ENCODE measurements around the gene SENP5. TPM values are rescaled to one million over a fixed set of nuclear protein-coding genes. Genes with fewer than 3 reads are reported as not detected.
A peak's percentile ranks its signal among the peaks of the same experiment; 100 is the strongest.
"Not testable (repeated sequence)": the region's sequence is repeated elsewhere in the genome, so short reads cannot be mapped to it uniquely, and the experiment has no call there.

The SENP5 gene
- polyA plus RNA-seq (2011; rRNA removed) (18.0 and 18.3 TPM in 2 replicates), polyA minus RNA-seq (2011; rRNA and poly(A)+ RNA removed) (78.9 and 92.6 TPM in 2 replicates)

- no peak for TF ChIP-seq CTCF (IDR thresholded peaks at IDR 0.05; ENCODE audit: low read depth, low read length)
- H3K27me3 ChIP-seq (ENCODE audit: control insufficient read depth, insufficient read depth, low read length) = no peaks in the 10 kb centered on the region
These were observed at the start of gene SENP5 for GRCh38 chr3:196867507-196868296. Gene SENP5 (plus strand): TSS chr3:196867920. CDS start chr3:196885182, 17,262 bp downstream.

GRCh38 chr3:196821806-196822355 lies 45.8 kb upstream of the SENP5 start:
- H3K9me3 ChIP-seq (ENCODE audit: control insufficient read depth, insufficient read depth, low read length) = no peaks in the 10 kb centered on the region
- TF ChIP-seq CTCF (IDR thresholded peaks at IDR 0.05; ENCODE audit: low read depth, low read length) = no peak
- H3K4me3 ChIP-seq (ENCODE audit: low read depth, low read length) = no peak overlapping the region
- POLR2A ChIA-PET = no interaction called here
- H3K27me3 ChIP-seq (ENCODE audit: control insufficient read depth, insufficient read depth, low read length) = no peaks in the 10 kb centered on the region
- CTCF ChIA-PET = no interaction called here
- no peak overlapping the region for H3K27ac ChIP-seq (ENCODE audit: low read depth, low read length)
- DNase-seq (ENCODE audit: low read depth, low spot score) = no peak

More at GRCh38 chr3:196867507-196868296, at the start of gene SENP5:
- Histone ChIP-seq H3K27ac (ENCODE audit: low read depth, low read length) (peak within 1 kb of the TSS; percentile 82), H3K9me3 (ENCODE audit: control insufficient read depth, insufficient read depth, low read length) (peaks cover 8% of the 10 kb centered on the region), H3K4me3 (ENCODE audit: low read depth, low read length) (peak within 1 kb of the TSS; percentile 88)
- ChIA-PET CTCF (interaction anchor here (0.6 to 1.2 kb wide), 2 partner anchors 103 to 104 kb away, joined by 3 to 6 read pairs; no protein-coding TSS in a partner anchor), POLR2A (interaction anchor here (0.6 to 1.6 kb wide), 8 partner anchors 11 to 465 kb away, joined by 3 to 11 read pairs (median 6); partner anchors contain the start of genes FBXO45, NCBP2, PAK2 and WDR53)
- DNase-seq (ENCODE audit: low read depth, low spot score) = peak; percentile 45

- H3K9me3 ChIP-seq (ENCODE audit: control insufficient read depth, insufficient read depth, low read length); H3K4me3 ChIP-seq (ENCODE audit: low read depth, low read length); H3K27me3 ChIP-seq (ENCODE audit: control insufficient read depth, insufficient read depth, low read length); H3K27ac ChIP-seq (ENCODE audit: low read depth, low read length); POLR2A ChIA-PET; CTCF ChIA-PET; DNase-seq (ENCODE audit: low read depth, low spot score): not testable (repeated sequence)
These were observed 38.1 kb upstream of the SENP5 start for GRCh38 chr3:196829651-196830050.

- Histone ChIP-seq H3K4me3 (ENCODE audit: low read depth, low read length) (no peak overlapping the region), H3K9me3 (ENCODE audit: control insufficient read depth, insufficient read depth, low read length) (no peaks in the 10 kb centered on the region), H3K27ac (ENCODE audit: low read depth, low read length) (no peak overlapping the region), H3K27me3 (ENCODE audit: control insufficient read depth, insufficient read depth, low read length) (no peaks in the 10 kb centered on the region)
- TF ChIP-seq CTCF (IDR thresholded peaks at IDR 0.05; ENCODE audit: low read depth, low read length) = no peak
- CTCF ChIA-PET = interaction anchor here (0.6 to 1.2 kb wide), 3 partner anchors 35 to 507 kb away, joined by 3 to 4 read pairs (median 3); no protein-coding TSS in a partner anchor
- POLR2A ChIA-PET = no interaction called here
- DNase-seq (ENCODE audit: low read depth, low spot score) = no peak
These were observed 32.6 kb upstream of the SENP5 start for GRCh38 chr3:196835086-196835485.

GRCh38 chr3:196836626-196837025 lies 31.1 kb upstream of the SENP5 start:
- H3K9me3 ChIP-seq (ENCODE audit: control insufficient read depth, insufficient read depth, low read length); H3K27me3 ChIP-seq (ENCODE audit: control insufficient read depth, insufficient read depth, low read length); H3K4me3 ChIP-seq (ENCODE audit: low read depth, low read length); CTCF ChIA-PET; H3K27ac ChIP-seq (ENCODE audit: low read depth, low read length); DNase-seq (ENCODE audit: low read depth, low spot score); POLR2A ChIA-PET: not testable (repeated sequence)

Measured in AG04450 (cell line).